Liver (tissue), 9 donors: Measurements from ENCODE around the gene ARMH3. TPM values are rescaled to one million over a fixed set of nuclear protein-coding genes. Genes with fewer than 3 reads are reported as not detected.

ENCODE experiments used
- DNase-seq: peaks from one replicate; pipeline ENCODE4 v3.0.0-alpha.2; 2017; ENCODE audit warnings: low spot score
- H3K27ac ChIP-seq, 2 donors: one replicate each; pipeline ENCODE4 v1.7.0; 2013; ENCODE audit warnings: inconsistent platforms in 2 of 2, low read length in 2 of 2, control low read depth in 1 of 2, low read depth in 1 of 2, mild to moderate bottlenecking in 1 of 2
- H3K27me3 ChIP-seq, 4 donors: one replicate each; pipeline versions ENCODE4 v1.6.1 to v1.7.0; 2013; ENCODE audit warnings: low read length in 3 of 4, inconsistent platforms in 1 of 4, mild to moderate bottlenecking in 1 of 4, moderate library complexity in 1 of 4; ENCODE audit not compliant: control insufficient read depth in 4 of 4, insufficient read depth in 4 of 4
- H3K36me3 ChIP-seq, 4 donors: one replicate each; pipeline versions ENCODE4 v1.6.1 to v1.7.0; 2013; ENCODE audit warnings: low read length in 3 of 4, mild to moderate bottlenecking in 3 of 4, low read depth in 1 of 4, moderate library complexity in 1 of 4; ENCODE audit not compliant: control insufficient read depth in 4 of 4, insufficient read depth in 3 of 4
- H3K4me1 ChIP-seq, 4 donors: one replicate each; pipeline versions ENCODE4 v1.6.1 to v1.7.0; 2013; ENCODE audit warnings: low read length in 3 of 4, mild to moderate bottlenecking in 3 of 4, moderate library complexity in 1 of 4; ENCODE audit not compliant: control insufficient read depth in 4 of 4, insufficient read depth in 4 of 4
- H3K4me3 ChIP-seq, 3 donors: one replicate each; pipeline versions ENCODE4 v1.6.1 to v1.7.0; 2013; ENCODE audit warnings: low read length in 3 of 3, control low read depth in 1 of 3, low read depth in 1 of 3, mild to moderate bottlenecking in 1 of 3
- H3K9ac ChIP-seq, 2 donors: one replicate each; pipeline ENCODE4 v1.7.0; 2013; ENCODE audit warnings: low read length in 2 of 2, mild to moderate bottlenecking in 2 of 2, moderate library complexity in 2 of 2, control low read depth in 1 of 2, low read depth in 1 of 2
- H3K9me3 ChIP-seq, 4 donors: one replicate each; pipeline versions ENCODE4 v1.6.1 to v1.7.0; 2013; ENCODE audit warnings: low read length in 3 of 4; ENCODE audit not compliant: control insufficient read depth in 4 of 4
- EGR1 ChIP-seq, 2 donors: IDR thresholded peaks; 2 replicates each; pipeline ENCODE4 v1.6.1; 2016 to 2018; ENCODE audit warnings: antibody characterized with exemption in 2 of 2, low read depth in 2 of 2
- FOXA1 ChIP-seq: IDR thresholded peaks from 2 replicates; pipeline ENCODE4 v1.6.1; 2016; ENCODE audit warnings: antibody characterized with exemption
- FOXA2 ChIP-seq: IDR thresholded peaks from 2 replicates; pipeline ENCODE4 v1.6.1; 2016; ENCODE audit warnings: antibody characterized with exemption
- GABPA ChIP-seq, 2 donors: IDR thresholded peaks in 1 of 2; conservative IDR thresholded peaks in 1 of 2; 2 replicates each; pipeline ENCODE4 v1.6.1; 2016; ENCODE audit warnings: antibody characterized with exemption in 2 of 2, mild to moderate bottlenecking in 1 of 2, moderate library complexity in 1 of 2
- HNF4G ChIP-seq: IDR thresholded peaks from 2 replicates; pipeline ENCODE4 v1.6.1; 2016; ENCODE audit warnings: antibody characterized with exemption
- NR2F2 ChIP-seq: IDR thresholded peaks from 2 replicates; pipeline ENCODE4 v1.6.1; 2016; ENCODE audit warnings: antibody characterized with exemption
- RAD21 ChIP-seq, 2 donors: IDR thresholded peaks; 2 replicates each; pipeline ENCODE4 v1.6.1; 2016; ENCODE audit warnings: antibody characterized with exemption in 2 of 2, mild to moderate bottlenecking in 2 of 2
- SP1 ChIP-seq: IDR thresholded peaks from 2 replicates; pipeline ENCODE4 v1.6.1; 2018; ENCODE audit warnings: antibody characterized with exemption, mild to moderate bottlenecking
- TAF1 ChIP-seq: conservative IDR thresholded peaks from 2 replicates; pipeline ENCODE4 v1.6.1; 2016; ENCODE audit warnings: antibody characterized with exemption, mild to moderate bottlenecking
- WGBS: extraction: QIAGEN DNeasy Blood & Tissue Kit; methylation state at CpG from one replicate; pipeline ENCODE4 v1.1.7; 2013; 5-methylcytosine and 5-hydroxymethylcytosine counted together
- polyA plus RNA-seq, 2 donors: library from polyadenylated mRNA; stranded (reverse) in 1 of 2; unstranded in 1 of 2; fragments of 200-250 nt in 1 of 2; fragments of >200 nt in 1 of 2; fragmentation: Nextera tagmentation in 1 of 2; extraction: Ambion mirVana in 1 of 2; gene quantifications; one replicate each; pipeline versions ENCODE4 v1.2.1 to v1.2.3, GENCODE V29; 2013 to 2015
- total RNA-seq, 2 donors: library from RNA; depleted of rRNA; stranded (reverse); fragments of >200 nt; gene quantifications; one replicate each; pipeline ENCODE4 v1.2.3, GENCODE V29; 2014
- TF ChIP-seq, protein P1 (sequence below): fragments of 150-350 bp; IDR thresholded peaks from 2 replicates; pipeline ENCODE4 v1.5.1; 2017; ENCODE audit warnings: improper control_type of control experiment, low read depth, low read length; ENCODE audit not compliant: missing input control
- TF ChIP-seq, protein P2 (sequence below): IDR thresholded peaks from 2 replicates; pipeline ENCODE4 v1.6.1; 2016; ENCODE audit warnings: antibody characterized with exemption
- TF ChIP-seq, protein P3 (sequence below): IDR thresholded peaks from 2 replicates; pipeline ENCODE4 v1.6.1; 2016; ENCODE audit warnings: antibody characterized with exemption
- donor health status: healthy.
- donor health status: healthy.
- donor health status: healthy.
- donor health status: healthy.
- donor health status: healthy.

ARMH3 gene
- total and polyA plus RNA-seq, 4 donors, result 5.3 to 14.9 (median 9.2) TPM

DNA sequence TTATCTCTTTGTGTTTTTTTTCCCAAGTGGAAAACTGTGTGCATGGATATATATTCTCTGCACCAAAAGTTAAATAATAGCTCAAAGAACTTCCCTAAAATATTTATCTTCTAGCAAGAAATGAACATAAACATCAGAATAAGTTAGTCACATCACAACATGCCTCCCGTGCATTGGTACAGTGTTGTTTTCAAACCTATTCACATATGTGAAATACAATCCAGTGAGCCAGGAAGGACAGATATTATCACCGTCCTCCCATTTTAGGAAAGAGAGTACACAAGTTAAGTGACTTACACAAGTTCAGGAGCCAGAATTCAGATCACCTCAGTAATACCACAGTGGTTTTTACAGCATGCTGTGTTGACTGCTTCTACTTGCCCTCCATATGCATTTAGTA lies 22.2 kb downstream of the ARMH3 start:
- peaks cover 8 to 37% (median 19%) of the 10 kb centered on the region in 4 donors for H3K36me3 ChIP-seq
- 97% methylated on average over 2 of the region's 2 CpGs for WGBS

DNA sequence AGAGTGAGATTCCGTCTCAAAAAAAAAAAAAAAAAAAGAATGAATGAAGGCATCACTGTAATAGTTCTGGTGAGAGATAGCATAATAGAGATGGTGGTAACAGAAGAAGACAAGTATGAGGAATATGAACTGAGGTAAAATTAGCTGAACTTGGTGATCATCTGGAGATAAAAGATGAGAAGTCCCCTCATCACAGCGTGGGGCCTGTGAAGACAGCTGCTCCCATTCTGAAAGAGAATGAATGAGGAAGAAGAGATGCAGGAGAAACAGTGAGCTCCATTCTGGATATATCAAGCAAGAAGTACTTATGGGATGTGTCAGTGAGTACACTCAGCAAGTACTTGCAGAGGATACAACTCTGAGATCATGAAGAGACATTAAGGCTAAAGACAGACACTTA lies 28.7 kb downstream of the ARMH3 start:
- Histone ChIP-seq H3K36me3 (peaks cover 4 to 56% (median 39%) of the 10 kb centered on the region in 4 donors), H3K9ac (no peak overlapping the region), H3K9me3 (no peaks in the 10 kb centered on the region), H3K4me3 (no peak overlapping the region), H3K27ac (no peak overlapping the region), H3K4me1 (no peaks in the 10 kb centered on the region), H3K27me3 (no peaks in the 10 kb centered on the region)
- TF ChIP-seq EGR1 (IDR thresholded peaks at IDR 0.05; ENCODE audit: low read depth in 2 of 2) (no peak), RAD21 (IDR thresholded peaks at IDR 0.05) (no peak), SP1 (no peak)
- WGBS, result 94% methylated on average over 2 of the region's 2 CpGs
- DNase-seq, result no peak

More for the DNA sequence above, 22.2 kb downstream of the ARMH3 start:
- no peak overlapping the region for H3K9ac ChIP-seq
- no peak for DNase-seq
- no peak overlapping the region for H3K27ac ChIP-seq
- no peak overlapping the region for H3K4me3 ChIP-seq
- TF ChIP-seq FOXA1 (no peak), FOXA2 (no peak), NR2F2 (no peak), GABPA (IDR thresholded peaks at IDR 0.05 in 1 of 2, conservative IDR thresholded peaks at IDR 0.05 in 1 of 2) (no peak), TAF1 (no peak)
- TF ChIP-seq, protein P1, sequence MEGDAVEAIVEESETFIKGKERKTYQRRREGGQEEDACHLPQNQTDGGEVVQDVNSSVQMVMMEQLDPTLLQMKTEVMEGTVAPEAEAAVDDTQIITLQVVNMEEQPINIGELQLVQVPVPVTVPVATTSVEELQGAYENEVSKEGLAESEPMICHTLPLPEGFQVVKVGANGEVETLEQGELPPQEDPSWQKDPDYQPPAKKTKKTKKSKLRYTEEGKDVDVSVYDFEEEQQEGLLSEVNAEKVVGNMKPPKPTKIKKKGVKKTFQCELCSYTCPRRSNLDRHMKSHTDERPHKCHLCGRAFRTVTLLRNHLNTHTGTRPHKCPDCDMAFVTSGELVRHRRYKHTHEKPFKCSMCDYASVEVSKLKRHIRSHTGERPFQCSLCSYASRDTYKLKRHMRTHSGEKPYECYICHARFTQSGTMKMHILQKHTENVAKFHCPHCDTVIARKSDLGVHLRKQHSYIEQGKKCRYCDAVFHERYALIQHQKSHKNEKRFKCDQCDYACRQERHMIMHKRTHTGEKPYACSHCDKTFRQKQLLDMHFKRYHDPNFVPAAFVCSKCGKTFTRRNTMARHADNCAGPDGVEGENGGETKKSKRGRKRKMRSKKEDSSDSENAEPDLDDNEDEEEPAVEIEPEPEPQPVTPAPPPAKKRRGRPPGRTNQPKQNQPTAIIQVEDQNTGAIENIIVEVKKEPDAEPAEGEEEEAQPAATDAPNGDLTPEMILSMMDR, result no peak
- TF ChIP-seq, protein P2, sequence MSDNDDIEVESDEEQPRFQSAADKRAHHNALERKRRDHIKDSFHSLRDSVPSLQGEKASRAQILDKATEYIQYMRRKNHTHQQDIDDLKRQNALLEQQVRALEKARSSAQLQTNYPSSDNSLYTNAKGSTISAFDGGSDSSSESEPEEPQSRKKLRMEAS, result no peak
- no peaks in the 10 kb centered on the region for H3K9me3 ChIP-seq
- H3K4me1 ChIP-seq, result no peaks in the 10 kb centered on the region
- no peaks in the 10 kb centered on the region for H3K27me3 ChIP-seq

DNA sequence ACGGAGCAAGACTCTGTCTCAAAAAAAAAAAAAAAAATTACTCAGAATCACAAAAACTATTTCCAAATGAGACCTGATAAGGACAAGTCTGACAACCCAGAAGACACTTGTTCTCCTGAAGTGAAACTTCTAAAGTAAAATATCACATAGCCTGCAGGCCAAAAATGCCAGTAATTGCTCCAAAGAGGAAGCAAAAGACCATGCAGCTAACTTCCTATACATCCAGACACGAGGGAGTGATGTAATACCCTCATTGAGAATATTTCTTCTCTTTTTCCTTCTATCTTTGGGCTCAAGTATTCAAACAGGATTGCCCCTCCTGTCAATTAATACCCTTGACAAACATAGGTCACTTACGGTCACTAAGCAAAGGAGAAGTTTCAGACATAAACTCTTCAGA lies 31.2 kb downstream of the ARMH3 start:
- Histone ChIP-seq H3K9me3 (no peaks in the 10 kb centered on the region), H3K27ac (no peak overlapping the region), H3K36me3 (peaks cover 3 to 46% (median 30%) of the 10 kb centered on the region in 4 donors), H3K9ac (no peak overlapping the region), H3K4me1 (no peaks in the 10 kb centered on the region), H3K27me3 (no peaks in the 10 kb centered on the region), H3K4me3 (no peak overlapping the region)
- no peak for DNase-seq
- 82% methylated on average over 3 of the region's 3 CpGs for WGBS
- TF ChIP-seq SP1 (no peak), FOXA2 (no peak), HNF4G (no peak)
- TF ChIP-seq, protein P3, sequence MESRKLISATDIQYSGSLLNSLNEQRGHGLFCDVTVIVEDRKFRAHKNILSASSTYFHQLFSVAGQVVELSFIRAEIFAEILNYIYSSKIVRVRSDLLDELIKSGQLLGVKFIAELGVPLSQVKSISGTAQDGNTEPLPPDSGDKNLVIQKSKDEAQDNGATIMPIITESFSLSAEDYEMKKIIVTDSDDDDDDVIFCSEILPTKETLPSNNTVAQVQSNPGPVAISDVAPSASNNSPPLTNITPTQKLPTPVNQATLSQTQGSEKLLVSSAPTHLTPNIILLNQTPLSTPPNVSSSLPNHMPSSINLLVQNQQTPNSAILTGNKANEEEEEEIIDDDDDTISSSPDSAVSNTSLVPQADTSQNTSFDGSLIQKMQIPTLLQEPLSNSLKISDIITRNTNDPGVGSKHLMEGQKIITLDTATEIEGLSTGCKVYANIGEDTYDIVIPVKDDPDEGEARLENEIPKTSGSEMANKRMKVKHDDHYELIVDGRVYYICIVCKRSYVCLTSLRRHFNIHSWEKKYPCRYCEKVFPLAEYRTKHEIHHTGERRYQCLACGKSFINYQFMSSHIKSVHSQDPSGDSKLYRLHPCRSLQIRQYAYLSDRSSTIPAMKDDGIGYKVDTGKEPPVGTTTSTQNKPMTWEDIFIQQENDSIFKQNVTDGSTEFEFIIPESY, result no peak
